Tibial nerve (tissue), 3 donors: ENCODE results near the gene SPATA16.

Experiments
- CTCF ChIP-seq, 5 experiments: fragments of 200-600 bp in 3 of 5; fragments of 450-650 bp in 2 of 5; sonication (generic) in 3 of 5; IDR thresholded peaks; one replicate each; pipeline ENCODE4 v1.5.1; 2016 to 2019; ENCODE audit warnings: antibody characterized with exemption in 5 of 5, mild to moderate bottlenecking in 3 of 5, moderate library complexity in 2 of 5
- POLR2A ChIP-seq, 2 donors: fragments of 450-650 bp; IDR thresholded peaks; one replicate each; pipeline ENCODE4 v1.6.1; 2017; ENCODE audit warnings: antibody characterized with exemption in 2 of 2, mild to moderate bottlenecking in 2 of 2, moderate library complexity in 2 of 2

GRCh38 chr3:172965256-172965655 is 175.8 kb downstream of the SPATA16 start:
- TF ChIP-seq CTCF (IDR thresholded peaks at IDR 0.05) (no peak), POLR2A (IDR thresholded peaks at IDR 0.05) (no peak)
